HuH-7 (cell line): ENCODE measurements around the gene GBX1.

Source experiments
- DNase-seq: peaks from one replicate; pipeline ENCODE4 v3.0.0; 2011; ENCODE audit warnings: low spot score

The GBX1 gene

GRCh38 chr7:151114151-151115090 lies 53.1 kb downstream of the GBX1 start:
- no peak for DNase-seq

DNA sequence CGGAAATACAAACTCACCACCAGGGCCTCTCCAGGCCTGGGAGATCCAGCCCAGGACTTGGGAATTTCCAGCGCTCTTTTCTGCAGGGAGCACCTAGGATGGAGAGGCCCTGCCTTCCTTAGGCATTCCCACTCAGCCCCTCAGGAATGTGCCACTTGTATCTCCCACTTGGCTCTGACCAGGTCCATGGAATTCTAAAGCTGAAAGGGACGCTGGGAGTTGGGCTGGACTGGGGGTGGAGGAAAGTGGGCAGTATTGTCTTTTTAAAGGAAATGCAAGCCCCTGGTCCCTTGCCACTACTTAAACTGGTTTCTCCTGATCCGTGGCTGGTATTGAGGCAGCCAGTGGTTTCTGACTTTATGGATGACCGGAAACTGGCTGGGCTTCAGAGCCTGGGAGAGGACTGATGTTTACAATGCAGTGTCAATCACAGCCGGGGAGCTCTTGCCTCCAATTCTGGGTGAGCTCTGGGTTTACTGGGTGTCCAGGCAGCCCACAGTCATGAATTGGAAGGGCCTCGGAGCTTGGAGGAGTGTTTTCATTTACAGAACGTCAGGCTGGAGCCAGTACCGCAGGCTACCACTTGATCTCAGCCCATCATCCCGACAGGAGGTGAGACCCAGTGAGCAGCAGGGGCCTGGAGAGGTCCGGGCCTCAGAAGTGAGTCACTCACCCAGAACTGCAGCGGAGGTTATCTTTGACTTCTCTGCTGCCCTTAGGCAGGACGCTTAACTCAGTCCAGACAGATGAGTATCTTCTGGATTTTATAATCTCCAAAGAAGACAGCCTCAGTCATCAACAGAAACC lies 53.9 kb downstream of the GBX1 start:
- DNase-seq, result no peak

- DNase-seq, result peak; percentile 99
Observed at GRCh38 chr7:151110941-151111645, 56.4 kb downstream of the GBX1 start.

DNA sequence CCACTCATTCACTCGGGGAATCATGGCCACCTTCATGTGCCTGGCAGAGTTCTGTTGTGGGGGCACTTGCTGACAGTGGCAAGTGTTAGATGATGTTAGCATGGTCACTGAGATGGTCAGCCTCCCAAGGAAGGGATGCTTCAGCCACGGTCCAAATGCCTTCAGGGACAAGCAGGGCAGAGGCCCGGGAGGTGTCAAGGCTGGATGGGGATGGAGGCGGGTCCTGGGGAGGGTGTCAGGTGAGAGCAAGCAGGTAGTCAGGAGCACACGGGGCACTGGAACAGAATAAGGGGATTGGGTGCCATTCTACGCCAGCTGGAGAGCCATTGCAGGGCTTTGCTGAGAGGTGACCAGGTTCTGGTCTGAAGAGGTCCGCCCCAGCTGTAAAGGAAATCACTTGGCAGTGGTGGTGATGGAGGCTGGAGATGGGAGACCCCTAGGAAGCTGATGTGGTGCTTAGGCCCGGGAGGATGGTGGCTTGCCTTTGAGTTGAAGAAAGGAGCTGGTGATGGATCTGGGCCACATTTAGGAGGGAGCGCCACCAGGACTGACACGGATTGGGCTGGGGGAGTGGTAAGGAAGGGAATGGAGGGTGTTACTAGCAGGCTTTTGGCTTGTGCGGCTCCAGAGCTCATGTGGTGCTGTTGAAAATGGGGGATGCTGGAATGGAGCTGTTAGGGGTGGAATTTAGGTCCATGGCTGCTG lies 57.1 kb downstream of the GBX1 start:
- DNase-seq, result no peak

GRCh38 chr7:151109094-151110048 lies 58.1 kb downstream of the GBX1 start:
- DNase-seq, result no peak

DNA sequence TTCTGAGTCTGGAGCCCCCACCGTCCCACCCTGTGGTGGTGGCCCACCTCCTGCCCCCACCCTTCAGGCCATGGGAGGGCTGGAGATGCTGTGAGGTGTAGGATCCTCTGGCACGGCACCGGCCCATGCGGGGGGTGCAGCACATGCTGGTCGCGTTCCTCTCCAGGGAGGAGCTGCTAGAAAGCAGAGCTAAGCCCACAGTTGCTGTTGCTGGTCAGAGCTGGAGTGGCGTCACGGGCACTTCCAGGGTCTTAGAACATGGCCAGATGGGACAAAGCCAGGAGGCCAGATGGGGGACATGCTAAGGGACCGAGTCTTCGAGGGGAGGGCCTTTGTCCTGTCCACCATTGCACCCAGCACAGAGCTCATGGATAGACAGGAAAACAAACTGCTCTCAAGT lies 59.6 kb downstream of the GBX1 start:
- DNase-seq, result no peak

GRCh38 chr7:151104411-151105235 lies 62.9 kb downstream of the GBX1 start:
- no peak for DNase-seq

DNA sequence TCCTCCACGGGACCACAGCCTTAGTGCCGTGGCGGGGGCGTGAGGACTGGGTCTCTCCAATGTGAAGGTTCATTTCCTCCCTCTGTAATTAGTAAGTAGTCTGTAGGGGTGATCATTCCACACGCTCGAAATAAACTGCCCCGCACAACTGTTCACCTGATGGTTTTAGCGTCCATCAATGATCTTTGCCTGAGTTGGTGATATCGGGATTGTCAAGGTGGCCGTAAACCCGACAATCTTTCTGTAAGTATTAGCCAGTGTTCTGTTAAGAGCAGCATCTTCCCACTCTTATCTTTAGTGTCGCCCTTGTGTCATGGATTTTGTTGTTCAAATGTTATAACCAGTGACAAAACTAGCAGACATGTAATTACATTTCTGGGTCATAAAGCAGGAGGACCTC lies 63.5 kb downstream of the GBX1 start:
- no peak for DNase-seq

DNA sequence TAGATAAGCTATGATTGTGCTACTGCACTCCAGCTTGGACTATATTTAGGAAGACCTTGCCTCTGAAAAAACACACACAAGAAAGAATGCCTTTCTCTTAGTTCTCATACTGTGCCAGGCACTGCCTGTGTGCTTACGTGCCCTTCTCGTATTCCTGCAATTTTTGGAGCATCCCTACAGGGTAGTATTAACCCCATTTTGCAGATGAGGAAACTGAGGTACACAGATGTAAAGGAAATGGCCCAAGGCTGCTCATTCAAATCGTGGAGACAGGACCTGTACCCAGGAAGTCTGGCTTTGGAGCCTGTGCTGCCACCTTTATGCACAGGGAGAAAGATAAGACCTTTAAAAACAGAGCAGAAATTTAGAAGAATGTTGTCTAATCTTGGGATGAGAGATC lies 64.5 kb downstream of the GBX1 start:
- DNase-seq, result no peak

GRCh38 chr7:151101621-151102396 lies 65.7 kb downstream of the GBX1 start:
- DNase-seq, result no peak

GRCh38 chr7:151100921-151101320 lies 66.6 kb downstream of the GBX1 start:
- DNase-seq, result no peak

- no peak for DNase-seq
Observed at GRCh38 chr7:151099486-151100211, 67.8 kb downstream of the GBX1 start.
